A549 (cell line): ENCODE data around the gene XDH.

Experiments
- HOXB5 ChIP-seq: fragments of 250-450 bp; sonication (Bioruptor Pico); IDR thresholded peaks from 2 replicates; pipeline ENCODE4 v1.5.0; 2020; ENCODE audit warnings: mild to moderate bottlenecking, moderate library complexity
- JUNB ChIP-seq: fragments of >200 bp; sonication (Bioruptor Twin); formaldehyde crosslinking; IDR thresholded peaks from 2 replicates; pipeline ENCODE4 v1.6.1; 2016
- KDM1A ChIP-seq: fragments of 200-600 bp; sonication (generic); IDR thresholded peaks from 2 replicates; pipeline ENCODE4 v1.6.1; 2016; ENCODE audit warnings: low read depth, mild to moderate bottlenecking
- RCOR1 ChIP-seq: fragments of 150-350 bp; IDR thresholded peaks from 2 replicates; pipeline ENCODE4 v1.6.1; 2014; ENCODE audit warnings: antibody characterized with exemption, low read length, low read depth
- TF ChIP-seq, protein P1 (sequence below): fragments of >200 bp; sonication (Bioruptor Twin); formaldehyde crosslinking; IDR thresholded peaks from 3 replicates; pipeline ENCODE4 v1.5.1; 2016
- TF ChIP-seq, protein P2 (sequence below): IDR thresholded peaks from 2 replicates; pipeline ENCODE4 v1.6.1; 2012

DNA sequence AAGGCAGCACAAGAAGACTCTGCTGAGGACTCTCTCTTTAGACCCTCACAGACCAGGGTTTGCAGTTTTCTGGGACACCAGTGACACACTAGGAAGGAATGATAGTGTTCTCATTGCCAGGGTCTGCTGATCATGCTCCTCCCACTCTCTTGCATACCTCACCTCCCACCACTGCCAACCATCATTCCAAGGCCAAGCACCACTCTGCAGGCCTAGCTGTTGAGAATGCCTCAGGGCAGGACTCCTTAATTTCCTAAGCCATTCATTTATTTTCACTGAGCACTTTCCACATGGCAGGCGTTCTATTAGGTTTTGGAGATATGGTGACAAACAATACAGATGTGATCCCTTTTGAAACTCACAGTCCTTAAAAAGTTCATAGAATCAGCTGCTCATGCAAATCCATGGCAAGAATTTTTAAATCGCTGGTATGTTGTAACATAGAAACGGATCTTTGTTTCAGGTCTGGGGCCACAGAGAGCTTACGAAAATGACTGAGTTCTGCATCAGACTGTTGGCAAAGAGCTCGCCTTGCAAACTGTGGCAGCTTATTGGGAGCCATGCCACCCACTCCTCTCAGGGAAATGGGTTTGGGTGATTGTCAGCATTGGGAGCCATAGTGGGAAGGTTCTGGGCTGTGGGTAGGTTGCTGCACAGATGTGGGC lies 78.5 kb downstream of the XDH start:
- TF ChIP-seq JUNB (no peak), RCOR1 (no peak), KDM1A (no peak), HOXB5 (CRISPR knock-in tag) (no peak)
- TF ChIP-seq, protein P1, sequence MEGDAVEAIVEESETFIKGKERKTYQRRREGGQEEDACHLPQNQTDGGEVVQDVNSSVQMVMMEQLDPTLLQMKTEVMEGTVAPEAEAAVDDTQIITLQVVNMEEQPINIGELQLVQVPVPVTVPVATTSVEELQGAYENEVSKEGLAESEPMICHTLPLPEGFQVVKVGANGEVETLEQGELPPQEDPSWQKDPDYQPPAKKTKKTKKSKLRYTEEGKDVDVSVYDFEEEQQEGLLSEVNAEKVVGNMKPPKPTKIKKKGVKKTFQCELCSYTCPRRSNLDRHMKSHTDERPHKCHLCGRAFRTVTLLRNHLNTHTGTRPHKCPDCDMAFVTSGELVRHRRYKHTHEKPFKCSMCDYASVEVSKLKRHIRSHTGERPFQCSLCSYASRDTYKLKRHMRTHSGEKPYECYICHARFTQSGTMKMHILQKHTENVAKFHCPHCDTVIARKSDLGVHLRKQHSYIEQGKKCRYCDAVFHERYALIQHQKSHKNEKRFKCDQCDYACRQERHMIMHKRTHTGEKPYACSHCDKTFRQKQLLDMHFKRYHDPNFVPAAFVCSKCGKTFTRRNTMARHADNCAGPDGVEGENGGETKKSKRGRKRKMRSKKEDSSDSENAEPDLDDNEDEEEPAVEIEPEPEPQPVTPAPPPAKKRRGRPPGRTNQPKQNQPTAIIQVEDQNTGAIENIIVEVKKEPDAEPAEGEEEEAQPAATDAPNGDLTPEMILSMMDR = no peak
- TF ChIP-seq, protein P2, sequence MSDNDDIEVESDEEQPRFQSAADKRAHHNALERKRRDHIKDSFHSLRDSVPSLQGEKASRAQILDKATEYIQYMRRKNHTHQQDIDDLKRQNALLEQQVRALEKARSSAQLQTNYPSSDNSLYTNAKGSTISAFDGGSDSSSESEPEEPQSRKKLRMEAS = no peak
